HUES6 (cell line): Measurements from ENCODE around the gene PLA2G12A.

Source experiments
- H3K27ac ChIP-seq: 2 replicates; pipeline ENCODE4 v1.7.0; 2013; ENCODE audit warnings: low read depth, mild to moderate bottlenecking, low read length, inconsistent platforms
- H3K27me3 ChIP-seq: 2 replicates; pipeline ENCODE4 v1.6.1; 2013; ENCODE audit warnings: low read length; ENCODE audit not compliant: control insufficient read depth, insufficient read depth
- H3K36me3 ChIP-seq: 2 replicates; pipeline ENCODE4 v1.6.1; 2013; ENCODE audit warnings: low read length; ENCODE audit not compliant: control insufficient read depth, insufficient read depth
- H3K4me1 ChIP-seq: 2 replicates; pipeline ENCODE4 v1.6.1; 2013; ENCODE audit warnings: low read length; ENCODE audit not compliant: control insufficient read depth, insufficient read depth
- H3K4me3 ChIP-seq: 2 replicates; pipeline ENCODE4 v1.5.1; 2013; ENCODE audit warnings: low read depth, low read length
- H3K9ac ChIP-seq: one replicate; pipeline ENCODE4 v1.6.1; 2013; ENCODE audit warnings: mild to moderate bottlenecking, low read length
- H3K9me3 ChIP-seq: 2 replicates; pipeline ENCODE4 v1.6.1; 2013; ENCODE audit warnings: low read depth, low read length; ENCODE audit not compliant: control insufficient read depth, insufficient read depth

PLA2G12A gene

GRCh38 chr4:109723110-109723509 lies 6.8 kb downstream of the PLA2G12A start:
- peaks cover 3% of the 10 kb centered on the region for H3K4me1 ChIP-seq
- H3K4me3 ChIP-seq: no peak overlapping the region
- no peaks in the 10 kb centered on the region for H3K27me3 ChIP-seq
- H3K9ac ChIP-seq: no peak overlapping the region
- H3K27ac ChIP-seq: no peak overlapping the region
- H3K9me3 ChIP-seq: peaks cover 4% of the 10 kb centered on the region
- peaks cover 4% of the 10 kb centered on the region; the same call in 1 of the 2 replicates for H3K36me3 ChIP-seq

- Histone ChIP-seq H3K9me3 (peaks cover 4% of the 10 kb centered on the region), H3K27me3 (no peaks in the 10 kb centered on the region), H3K27ac (no peak overlapping the region), H3K9ac (no peak overlapping the region), H3K4me1 (no peaks in the 10 kb centered on the region), H3K4me3 (no peak overlapping the region), H3K36me3 (peaks cover 8% of the 10 kb centered on the region)
Observed at GRCh38 chr4:109722357-109722756, 7.5 kb downstream of the PLA2G12A start.

- H3K9me3 ChIP-seq: peaks cover 4% of the 10 kb centered on the region
Observed at GRCh38 chr4:109721033-109721432, 8.8 kb downstream of the PLA2G12A start.

GRCh38 chr4:109719604-109720003 lies 10.3 kb downstream of the PLA2G12A start:
- no peak overlapping the region for H3K4me3 ChIP-seq
- peaks cover 26% of the 10 kb centered on the region for H3K36me3 ChIP-seq
- no peak overlapping the region for H3K27ac ChIP-seq
- H3K9ac ChIP-seq: no peak overlapping the region
- H3K27me3 ChIP-seq: no peaks in the 10 kb centered on the region
- peaks cover 4% of the 10 kb centered on the region for H3K9me3 ChIP-seq
- H3K4me1 ChIP-seq: no peaks in the 10 kb centered on the region

More at GRCh38 chr4:109721033-109721432, 8.8 kb downstream of the PLA2G12A start:
- Histone ChIP-seq H3K36me3 (peaks cover 22% of the 10 kb centered on the region), H3K4me1 (no peaks in the 10 kb centered on the region), H3K4me3 (no peak overlapping the region), H3K9ac (no peak overlapping the region), H3K27me3 (no peaks in the 10 kb centered on the region), H3K27ac (no peak overlapping the region)

GRCh38 chr4:109718759-109719158 lies 11.1 kb downstream of the PLA2G12A start:
- peaks cover 4% of the 10 kb centered on the region for H3K9me3 ChIP-seq
- H3K27ac ChIP-seq: no peak overlapping the region
- peaks cover 35% of the 10 kb centered on the region for H3K36me3 ChIP-seq
- no peaks in the 10 kb centered on the region for H3K4me1 ChIP-seq
- no peaks in the 10 kb centered on the region for H3K27me3 ChIP-seq
- H3K4me3 ChIP-seq: no peak overlapping the region
- H3K9ac ChIP-seq: no peak overlapping the region

- no peak overlapping the region for H3K27ac ChIP-seq
- H3K36me3 ChIP-seq: peaks cover 55% of the 10 kb centered on the region
- H3K4me3 ChIP-seq: no peak overlapping the region
- no peak overlapping the region for H3K9ac ChIP-seq
- no peaks in the 10 kb centered on the region for H3K9me3 ChIP-seq
- H3K4me1 ChIP-seq: no peaks in the 10 kb centered on the region
- H3K27me3 ChIP-seq: no peaks in the 10 kb centered on the region
Observed at GRCh38 chr4:109713500-109713899, 16.4 kb downstream of the PLA2G12A start.

GRCh38 chr4:109708990-109709389 lies 20.9 kb downstream of the PLA2G12A start:
- Histone ChIP-seq H3K4me3 (no peak overlapping the region), H3K9ac (no peak overlapping the region), H3K36me3 (peaks cover 31% of the 10 kb centered on the region), H3K4me1 (no peaks in the 10 kb centered on the region), H3K9me3 (no peaks in the 10 kb centered on the region), H3K27me3 (no peaks in the 10 kb centered on the region), H3K27ac (no peak overlapping the region)

- H3K9me3 ChIP-seq: no peaks in the 10 kb centered on the region
- H3K4me3 ChIP-seq: no peak overlapping the region
- no peaks in the 10 kb centered on the region for H3K27me3 ChIP-seq
- H3K27ac ChIP-seq: no peak overlapping the region
- peaks cover 4% of the 10 kb centered on the region; the same call in 1 of the 2 replicates for H3K4me1 ChIP-seq
- H3K36me3 ChIP-seq: peaks cover 26% of the 10 kb centered on the region
- no peak overlapping the region for H3K9ac ChIP-seq
Observed at GRCh38 chr4:109708435-109708834, 21.4 kb downstream of the PLA2G12A start.

- Histone ChIP-seq H3K27me3 (no peaks in the 10 kb centered on the region), H3K9me3 (no peaks in the 10 kb centered on the region), H3K4me3 (peak overlapping the region; percentile 96), H3K36me3 (peaks cover 5% of the 10 kb centered on the region), H3K27ac (no peak overlapping the region), H3K4me1 (peaks cover 11% of the 10 kb centered on the region), H3K9ac (peak overlapping the region; percentile 91)
Observed at GRCh38 chr4:109703664-109704361, 26.1 kb downstream of the PLA2G12A start.

GRCh38 chr4:109702950-109703663 lies 26.8 kb downstream of the PLA2G12A start, which contains the start of gene CASP6:
TSS of gene CASP6 (minus strand) at chr4:109703445. CDS start at chr4:109703395, 50 bp downstream.
- Histone ChIP-seq H3K4me1 (peaks cover 11% of the 10 kb centered on the region), H3K9ac (peak within 1 kb of the TSS; percentile 91), H3K27ac (peak within 1 kb of the TSS; percentile 83; the same call in 1 of the 2 replicates), H3K4me3 (peak within 1 kb of the TSS; percentile 96), H3K36me3 (peaks cover 2% of the 10 kb centered on the region), H3K9me3 (no peaks in the 10 kb centered on the region), H3K27me3 (no peaks in the 10 kb centered on the region)
